Endothelial cell of umbilical vein (primary cell): ENCODE measurements around the gene IGHMBP2. TPM values are rescaled to one million over a fixed set of nuclear protein-coding genes. Genes with fewer than 3 reads are reported as not detected.

ENCODE experiments used
- BruUV-seq: library from RNA; stranded (reverse); fragments of 400-500 nt; replicated peaks from 2 replicates; lab custom pipeline; 2021; lab: Mats Ljungman, UMichigan
- CTCF ChIA-PET: fragments of 300-600, 350-600 bp; sonication (Branson Sonifier 250); formaldehyde crosslinking; loops from one replicate; lab custom pipeline; 2021; ENCODE audit warnings: antibody characterized with exemption, inconsistent platforms; lab: Charles Lee
- POLR2A ChIA-PET: fragments of 300-600, 350-600 bp; sonication (Branson Sonifier 250); formaldehyde crosslinking; loops from one replicate; lab custom pipeline; 2021; ENCODE audit warnings: antibody characterized with exemption, inconsistent platforms; lab: Charles Lee
- DNase-seq: peaks from one replicate; pipeline ENCODE4 v3.0.0-alpha.2; 2011; ENCODE audit warnings: low read depth, low spot score
- FAIRE-seq: peaks from 2 replicates; lab custom pipeline; 2011; peaks lifted over from hg19 to GRCh38; lab: Jason Lieb, UNC
- H2AFZ ChIP-seq: 2 replicates; pipeline ENCODE4 v1.6.0; 2012; ENCODE audit warnings: low read depth, low read length, control low read depth, inconsistent platforms
- H3K27ac ChIP-seq: 2 replicates; pipeline ENCODE4 v1.5.1; 2011; ENCODE audit warnings: low read depth, mild to moderate bottlenecking, control low read depth, low read length, moderate library complexity; ENCODE audit not compliant: insufficient read depth
- H3K27me3 ChIP-seq, 2 experiments: 2 replicates each; pipeline versions ENCODE4 v1.6.0 to v1.6.1; 2011; ENCODE audit warnings: low read length in 2 of 2, mixed read lengths in 1 of 2; ENCODE audit not compliant: control insufficient read depth in 2 of 2, insufficient read depth in 2 of 2
- H3K36me3 ChIP-seq, 2 experiments: 2 replicates in 1 of 2; 3 replicates in 1 of 2; pipeline ENCODE4 v1.5.1; 2011; ENCODE audit warnings: low read length in 2 of 2, mild to moderate bottlenecking in 1 of 2, moderate library complexity in 1 of 2; ENCODE audit not compliant: control insufficient read depth in 2 of 2, insufficient read depth in 2 of 2; ENCODE audit errors: extremely low read depth in 1 of 2
- H3K4me1 ChIP-seq: 3 replicates; pipeline ENCODE4 v1.5.1; 2011; ENCODE audit warnings: mild to moderate bottlenecking, low read length; ENCODE audit not compliant: control insufficient read depth, insufficient read depth; ENCODE audit errors: extremely low read depth
- H3K4me2 ChIP-seq: 2 replicates; pipeline ENCODE4 v1.6.1; 2011; ENCODE audit warnings: low read length, control low read depth, mixed read lengths; ENCODE audit not compliant: insufficient read depth
- H3K4me3 ChIP-seq, 3 experiments: fragments of 200-600 bp in 1 of 3; sonication (generic), shearing (Covaris generic) in 1 of 3; replicated peaks in 1 of 3; 2 replicates each; pipeline ENCODE4 v1.5.1; 2011 to 2016; ENCODE audit warnings: control low read depth in 3 of 3, low read length in 3 of 3, mild to moderate bottlenecking in 2 of 3, inconsistent platforms in 1 of 3, low read depth in 1 of 3, moderate library complexity in 1 of 3; ENCODE audit not compliant: insufficient read depth in 1 of 3
- H3K79me2 ChIP-seq: 2 replicates; pipeline ENCODE4 v1.6.0; 2012; ENCODE audit warnings: low read length, inconsistent platforms; ENCODE audit not compliant: control insufficient read depth, insufficient read depth
- H3K9ac ChIP-seq: replicated peaks from 2 replicates; pipeline ENCODE3; 2011; ENCODE audit warnings: low read length, control low read depth; ENCODE audit not compliant: insufficient read depth; ENCODE audit errors: extremely low read depth
- H3K9me1 ChIP-seq: replicated peaks from 3 replicates; pipeline ENCODE4 v1.6.0; 2011; ENCODE audit warnings: mild to moderate bottlenecking, low read length; ENCODE audit not compliant: control insufficient read depth, insufficient read depth; ENCODE audit errors: extremely low read depth
- H3K9me3 ChIP-seq: replicated peaks from 2 replicates; pipeline ENCODE4 v1.5.1; 2012; ENCODE audit warnings: low read length, inconsistent platforms; ENCODE audit not compliant: control insufficient read depth, insufficient read depth
- H4K20me1 ChIP-seq: replicated peaks from 2 replicates; pipeline ENCODE3; 2011; ENCODE audit warnings: mild to moderate bottlenecking, low read length; ENCODE audit not compliant: control insufficient read depth, insufficient read depth; ENCODE audit errors: extremely low read depth
- EZH2 ChIP-seq: IDR thresholded peaks from 2 replicates; pipeline ENCODE4 v1.6.1; 2012; ENCODE audit warnings: borderline replicate concordance, low read depth, mild to moderate bottlenecking, moderate library complexity, low read length, inconsistent platforms; ENCODE audit not compliant: severe bottlenecking
- FOS ChIP-seq: IDR thresholded peaks from 2 replicates; pipeline ENCODE4 v1.6.1; 2011; ENCODE audit warnings: mild to moderate bottlenecking, low read length, moderate library complexity, borderline replicate concordance; ENCODE audit not compliant: insufficient read depth
- GATA2 ChIP-seq: IDR thresholded peaks from 2 replicates; pipeline ENCODE4 v1.7.0; 2011; ENCODE audit warnings: low read depth, mild to moderate bottlenecking, moderate library complexity, mixed read lengths, low read length; ENCODE audit not compliant: insufficient read length, insufficient read depth
- JUN ChIP-seq: IDR thresholded peaks from 2 replicates; pipeline ENCODE4 v1.6.1; 2011; ENCODE audit warnings: borderline replicate concordance, low read depth; ENCODE audit not compliant: insufficient read length, insufficient read depth
- MYC ChIP-seq: IDR thresholded peaks from one replicate; pipeline ENCODE4 v1.6.1; 2011; ENCODE audit warnings: mild to moderate bottlenecking, low read depth, low read length
- POLR2A ChIP-seq: IDR thresholded peaks from 2 replicates; pipeline ENCODE4 v1.6.1; 2012; ENCODE audit warnings: low read depth, mild to moderate bottlenecking, control low read depth, low read length
- POLR2AphosphoS5 ChIP-seq: IDR thresholded peaks from 2 replicates; pipeline ENCODE4 v1.6.1; 2012; ENCODE audit warnings: low read depth, mild to moderate bottlenecking, control low read depth, low read length, moderate library complexity; ENCODE audit not compliant: insufficient read depth
- dilution Hi-C: fragments of 300-500 bp; cut with MboI; formaldehyde crosslinking; loops from one replicate; pipeline ENCODE4 v1.15.0; 2019; ENCODE audit warnings: low sequenced_read_pairs; ENCODE audit not compliant: extremely low pct_ligation_motif_present
- intact Hi-C: fragments of 100-400 bp; cut with micrococcal nuclease; formaldehyde crosslinking; loops from one replicate; pipeline ENCODE4 v1.10.0; 2022
- polyA plus RNA-seq, 4 experiments: library from polyadenylated mRNA; depleted of rRNA in 3 of 4; stranded (reverse) in 3 of 4; unstranded in 1 of 4; fragments of >200 nt; gene quantifications; 2 replicates each; pipeline versions ENCODE4 v1.2.1 to v1.2.3, GENCODE V29; 2011 to 2012; ENCODE audit warnings: missing spikeins in 1 of 4
- total RNA-seq: library from RNA; stranded (reverse); gene quantifications from 2 replicates; pipeline ENCODE4 v1.2.3, GENCODE V29; 2021
- TF ChIP-seq, protein P1 (sequence below), 2 donors: IDR thresholded peaks; 1 replicate in 1 of 2; 2 replicates in 1 of 2; pipeline ENCODE4 v1.5.1; 2011; ENCODE audit warnings: low read length in 2 of 2, mild to moderate bottlenecking in 2 of 2, moderate library complexity in 2 of 2, control low read depth in 1 of 2, inconsistent platforms in 1 of 2, low read depth in 1 of 2; ENCODE audit not compliant: insufficient read depth in 1 of 2; ENCODE audit errors: extremely low read depth in 1 of 2
- TF ChIP-seq, protein P2 (sequence below): IDR thresholded peaks from 2 replicates; pipeline ENCODE4 v1.6.1; 2011; ENCODE audit not compliant: insufficient read depth, insufficient read length

Gene IGHMBP2
- total and polyA plus RNA-seq, 2 donors (not counting 3 experiments of a cell fraction or from before 2014, with no cell fraction given): 10.9 to 25.1 TPM

DNA sequence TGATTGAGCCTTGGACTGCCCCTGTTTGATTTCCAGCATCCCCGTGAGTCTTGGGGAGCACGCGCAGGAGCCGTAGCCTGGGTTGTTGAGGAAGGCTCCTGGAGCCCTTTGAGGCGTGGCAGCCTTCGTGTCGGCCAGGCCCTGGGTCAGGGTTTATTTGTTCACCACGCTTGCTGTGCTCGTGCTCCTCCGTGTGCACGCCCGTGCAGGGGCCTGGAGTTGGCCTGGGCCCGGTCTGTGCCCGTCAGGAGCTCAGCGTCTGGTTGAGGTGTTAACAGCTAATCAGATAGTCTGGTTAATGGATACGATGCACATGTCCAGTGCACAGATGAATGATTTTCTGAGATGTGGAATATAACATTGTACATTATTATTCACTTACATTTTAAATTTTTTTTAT, 8.0 kb downstream of the IGHMBP2 start:
- no peak overlapping the region for H3K4me3 ChIP-seq
- POLR2A ChIA-PET: no interaction called here
- no peaks in the 10 kb centered on the region for H4K20me1 ChIP-seq
- dilution Hi-C loops (no loop called here), intact Hi-C loops (no loop called here)
- DNase-seq (no peak), FAIRE-seq (no peak)
- H3K36me3 ChIP-seq: peaks cover 10 to 50% of the 10 kb centered on the region in 2 experiments
- H2AFZ ChIP-seq: no peak overlapping the region
- TF ChIP-seq FOS (no peak), POLR2AphosphoS5 (no peak), MYC (no peak), GATA2 (no peak), POLR2A (no peak), JUN (no peak), EZH2 (no peak)
- TF ChIP-seq, protein P1, sequence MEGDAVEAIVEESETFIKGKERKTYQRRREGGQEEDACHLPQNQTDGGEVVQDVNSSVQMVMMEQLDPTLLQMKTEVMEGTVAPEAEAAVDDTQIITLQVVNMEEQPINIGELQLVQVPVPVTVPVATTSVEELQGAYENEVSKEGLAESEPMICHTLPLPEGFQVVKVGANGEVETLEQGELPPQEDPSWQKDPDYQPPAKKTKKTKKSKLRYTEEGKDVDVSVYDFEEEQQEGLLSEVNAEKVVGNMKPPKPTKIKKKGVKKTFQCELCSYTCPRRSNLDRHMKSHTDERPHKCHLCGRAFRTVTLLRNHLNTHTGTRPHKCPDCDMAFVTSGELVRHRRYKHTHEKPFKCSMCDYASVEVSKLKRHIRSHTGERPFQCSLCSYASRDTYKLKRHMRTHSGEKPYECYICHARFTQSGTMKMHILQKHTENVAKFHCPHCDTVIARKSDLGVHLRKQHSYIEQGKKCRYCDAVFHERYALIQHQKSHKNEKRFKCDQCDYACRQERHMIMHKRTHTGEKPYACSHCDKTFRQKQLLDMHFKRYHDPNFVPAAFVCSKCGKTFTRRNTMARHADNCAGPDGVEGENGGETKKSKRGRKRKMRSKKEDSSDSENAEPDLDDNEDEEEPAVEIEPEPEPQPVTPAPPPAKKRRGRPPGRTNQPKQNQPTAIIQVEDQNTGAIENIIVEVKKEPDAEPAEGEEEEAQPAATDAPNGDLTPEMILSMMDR (IDR thresholded peaks at IDR 0.05; ENCODE audit: extremely low read depth in 1 of 2, insufficient read depth in 1 of 2, low read depth in 1 of 2, low read length in 2 of 2): no peak
- TF ChIP-seq, protein P2, sequence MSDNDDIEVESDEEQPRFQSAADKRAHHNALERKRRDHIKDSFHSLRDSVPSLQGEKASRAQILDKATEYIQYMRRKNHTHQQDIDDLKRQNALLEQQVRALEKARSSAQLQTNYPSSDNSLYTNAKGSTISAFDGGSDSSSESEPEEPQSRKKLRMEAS: no peak
- no peak overlapping the region for H3K4me2 ChIP-seq
- H3K79me2 ChIP-seq: no peaks in the 10 kb centered on the region
- H3K4me1 ChIP-seq: no peaks in the 10 kb centered on the region
- CTCF ChIA-PET: no interaction called here
- no TSS peak for BruUV-seq
- H3K9ac ChIP-seq: no peak overlapping the region
- H3K27ac ChIP-seq: no peak overlapping the region
- H3K27me3 ChIP-seq: no peaks in the 10 kb centered on the region
- H3K9me1 ChIP-seq: no peaks in the 10 kb centered on the region
- no peaks in the 10 kb centered on the region for H3K9me3 ChIP-seq
